A673 (cell line): ENCODE results near the gene GPR152. TPM values are rescaled to one million over a fixed set of nuclear protein-coding genes. Genes with fewer than 3 reads are reported as not detected.
A peak's percentile ranks its signal among the peaks of the same experiment; 100 is the strongest.

Experiments
- BruUV-seq: library from RNA; stranded (reverse); fragments of 400-500 nt; replicated peaks from 2 replicates; lab custom pipeline; 2021; lab: Mats Ljungman, UMichigan
- CTCF ChIA-PET: fragments of 300-600 bp; sonication (Branson Sonifier 250); formaldehyde crosslinking; loops from one replicate; lab custom pipeline; 2022; ENCODE audit warnings: antibody characterized with exemption; lab: Charles Lee
- POLR2A ChIA-PET: fragments of 300-600 bp; sonication (Branson Sonifier 250); formaldehyde crosslinking; loops from one replicate; lab custom pipeline; 2022; ENCODE audit warnings: antibody characterized with exemption; ENCODE audit not compliant: low non-redundant PET; lab: Charles Lee
- DNase-seq: peaks from one replicate; pipeline ENCODE4 v3.0.0-alpha.2; 2015; ENCODE audit warnings: low spot score
- H3K27ac ChIP-seq: fragments of 200-600 bp; sonication (generic); 2 replicates; pipeline ENCODE4 v1.5.1; 2016; ENCODE audit warnings: mixed run types, low read depth, mild to moderate bottlenecking, mixed read lengths, antibody characterized with exemption, low read length; ENCODE audit not compliant: poor library complexity, severe bottlenecking
- H3K27me3 ChIP-seq: fragments of 200-600 bp; sonication (generic); replicated peaks from 2 replicates; pipeline ENCODE4 v1.6.1; 2017; ENCODE audit warnings: mixed run types, low read depth, mild to moderate bottlenecking, mixed read lengths, antibody characterized with exemption, low read length; ENCODE audit not compliant: insufficient read depth, poor library complexity
- H3K36me3 ChIP-seq: fragments of 200-600 bp; sonication (generic); 2 replicates; pipeline ENCODE4 v1.6.1; 2016; ENCODE audit warnings: mixed run types, mild to moderate bottlenecking, mixed read lengths, antibody characterized with exemption, low read length; ENCODE audit not compliant: insufficient read depth, poor library complexity, severe bottlenecking
- H3K4me1 ChIP-seq: fragments of 200-600 bp; sonication (generic); 2 replicates; pipeline ENCODE4 v1.6.1; 2017; ENCODE audit warnings: mixed run types, mild to moderate bottlenecking, mixed read lengths, antibody characterized with exemption, low read length; ENCODE audit not compliant: insufficient read depth, poor library complexity, severe bottlenecking
- H3K4me3 ChIP-seq: fragments of 200-600 bp; sonication (generic); 2 replicates; pipeline ENCODE4 v1.5.1; 2016; ENCODE audit warnings: low read depth, mixed run types, mild to moderate bottlenecking, mixed read lengths, low read length; ENCODE audit not compliant: poor library complexity, severe bottlenecking
- H3K9me3 ChIP-seq: fragments of 200-600 bp; sonication (generic); 2 replicates; pipeline ENCODE4 v1.6.1; 2016; ENCODE audit warnings: mixed run types, low read depth, mild to moderate bottlenecking, mixed read lengths, antibody characterized with exemption, low read length; ENCODE audit not compliant: poor library complexity, severe bottlenecking
- EZH2 ChIP-seq: fragments of 200-600 bp; sonication (generic); IDR thresholded peaks from 2 replicates; pipeline ENCODE4 v1.6.1; 2017; ENCODE audit warnings: borderline replicate concordance, low read depth, mild to moderate bottlenecking, mixed read lengths, antibody characterized with exemption, low read length; ENCODE audit not compliant: poor library complexity, severe bottlenecking
- intact Hi-C: fragments of 100-400 bp; cut with micrococcal nuclease; formaldehyde crosslinking; loops from one replicate; pipeline ENCODE4 v1.10.0; 2022; ENCODE audit not compliant: unreplicated experiment
- total RNA-seq: library from RNA; stranded (reverse); gene quantifications from 2 replicates; pipeline ENCODE4 v1.2.3, GENCODE V29; 2021
- TF ChIP-seq, protein P1 (sequence below): fragments of 300-800, 200-600 bp; sonication (generic); conservative IDR thresholded peaks from 2 replicates; pipeline ENCODE4 v1.5.1; 2017; ENCODE audit warnings: low read depth, mild to moderate bottlenecking, antibody characterized with exemption, low read length, moderate library complexity, mixed read lengths

The GPR152 gene
- total RNA-seq, 1 experiment from 2014 or later, result not detected

DNA sequence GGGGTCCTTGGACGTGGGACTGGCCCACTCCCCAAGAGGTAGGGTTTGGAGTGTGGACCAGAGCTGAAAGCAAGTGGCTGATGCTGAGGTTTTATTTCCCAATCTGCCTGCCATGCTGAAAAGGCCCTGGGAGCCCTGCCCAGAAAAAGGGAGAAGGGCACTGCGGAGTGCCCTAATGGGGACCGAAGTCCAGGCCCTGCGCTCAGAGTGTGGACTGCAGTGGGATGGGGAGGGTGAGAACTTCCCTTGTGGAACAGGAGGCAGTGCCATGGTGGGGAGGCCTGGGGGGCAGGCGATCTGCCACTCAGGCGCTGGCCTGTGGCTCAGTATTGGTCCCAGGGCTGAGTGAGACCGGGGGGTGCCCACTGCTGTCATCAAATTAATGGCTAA is 4.3 kb downstream of the GPR152 start:
- POLR2A ChIA-PET, result no interaction called here

DNA sequence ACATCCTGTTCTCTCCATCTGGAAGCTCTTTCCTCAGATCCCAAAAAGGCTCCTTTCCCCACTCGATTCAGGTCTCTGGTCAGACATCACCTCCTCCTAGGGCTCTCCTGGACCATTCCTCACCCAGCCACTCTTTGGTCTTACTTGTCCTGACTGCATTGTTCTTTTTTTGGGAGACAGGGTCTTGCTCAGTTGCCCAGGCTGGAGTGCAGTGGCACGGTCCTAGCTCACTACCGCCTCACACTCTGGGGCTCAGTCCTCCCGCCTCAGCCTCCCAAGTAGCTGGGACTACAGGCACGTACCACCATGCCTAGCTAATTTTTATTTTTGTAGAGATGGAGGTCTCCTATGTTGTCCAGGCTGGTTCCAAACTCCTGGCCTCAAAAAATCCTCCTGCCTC is 7.0 kb downstream of the GPR152 start:
- H3K27ac ChIP-seq, result no peak overlapping the region
- peaks cover 5% of the 10 kb centered on the region for H3K4me1 ChIP-seq
- peaks cover 5% of the 10 kb centered on the region for H3K36me3 ChIP-seq
- no peaks in the 10 kb centered on the region for H3K27me3 ChIP-seq
- intact Hi-C loops, result no loop called here
- DNase-seq, result no peak
- CTCF ChIA-PET, result no interaction called here
- TF ChIP-seq EZH2, result no peak
- TF ChIP-seq, protein P1, sequence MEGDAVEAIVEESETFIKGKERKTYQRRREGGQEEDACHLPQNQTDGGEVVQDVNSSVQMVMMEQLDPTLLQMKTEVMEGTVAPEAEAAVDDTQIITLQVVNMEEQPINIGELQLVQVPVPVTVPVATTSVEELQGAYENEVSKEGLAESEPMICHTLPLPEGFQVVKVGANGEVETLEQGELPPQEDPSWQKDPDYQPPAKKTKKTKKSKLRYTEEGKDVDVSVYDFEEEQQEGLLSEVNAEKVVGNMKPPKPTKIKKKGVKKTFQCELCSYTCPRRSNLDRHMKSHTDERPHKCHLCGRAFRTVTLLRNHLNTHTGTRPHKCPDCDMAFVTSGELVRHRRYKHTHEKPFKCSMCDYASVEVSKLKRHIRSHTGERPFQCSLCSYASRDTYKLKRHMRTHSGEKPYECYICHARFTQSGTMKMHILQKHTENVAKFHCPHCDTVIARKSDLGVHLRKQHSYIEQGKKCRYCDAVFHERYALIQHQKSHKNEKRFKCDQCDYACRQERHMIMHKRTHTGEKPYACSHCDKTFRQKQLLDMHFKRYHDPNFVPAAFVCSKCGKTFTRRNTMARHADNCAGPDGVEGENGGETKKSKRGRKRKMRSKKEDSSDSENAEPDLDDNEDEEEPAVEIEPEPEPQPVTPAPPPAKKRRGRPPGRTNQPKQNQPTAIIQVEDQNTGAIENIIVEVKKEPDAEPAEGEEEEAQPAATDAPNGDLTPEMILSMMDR, result no peak
- no peak overlapping the region for H3K4me3 ChIP-seq
- BruUV-seq, result no TSS peak
- POLR2A ChIA-PET, result no interaction called here
- no peaks in the 10 kb centered on the region for H3K9me3 ChIP-seq

More for the DNA sequence above, 4.3 kb downstream of the GPR152 start:
- H3K36me3 ChIP-seq, result no peaks in the 10 kb centered on the region
- intact Hi-C loops, result no loop called here
- H3K27ac ChIP-seq, result no peak overlapping the region
- CTCF ChIA-PET, result no interaction called here
- H3K9me3 ChIP-seq, result no peaks in the 10 kb centered on the region
- TF ChIP-seq EZH2, result no peak
- TF ChIP-seq, protein P1, result no peak
- no peak overlapping the region for H3K4me3 ChIP-seq
- no peaks in the 10 kb centered on the region for H3K27me3 ChIP-seq
- peaks cover 5% of the 10 kb centered on the region for H3K4me1 ChIP-seq
- BruUV-seq, result no TSS peak
- DNase-seq, result no peak

DNA sequence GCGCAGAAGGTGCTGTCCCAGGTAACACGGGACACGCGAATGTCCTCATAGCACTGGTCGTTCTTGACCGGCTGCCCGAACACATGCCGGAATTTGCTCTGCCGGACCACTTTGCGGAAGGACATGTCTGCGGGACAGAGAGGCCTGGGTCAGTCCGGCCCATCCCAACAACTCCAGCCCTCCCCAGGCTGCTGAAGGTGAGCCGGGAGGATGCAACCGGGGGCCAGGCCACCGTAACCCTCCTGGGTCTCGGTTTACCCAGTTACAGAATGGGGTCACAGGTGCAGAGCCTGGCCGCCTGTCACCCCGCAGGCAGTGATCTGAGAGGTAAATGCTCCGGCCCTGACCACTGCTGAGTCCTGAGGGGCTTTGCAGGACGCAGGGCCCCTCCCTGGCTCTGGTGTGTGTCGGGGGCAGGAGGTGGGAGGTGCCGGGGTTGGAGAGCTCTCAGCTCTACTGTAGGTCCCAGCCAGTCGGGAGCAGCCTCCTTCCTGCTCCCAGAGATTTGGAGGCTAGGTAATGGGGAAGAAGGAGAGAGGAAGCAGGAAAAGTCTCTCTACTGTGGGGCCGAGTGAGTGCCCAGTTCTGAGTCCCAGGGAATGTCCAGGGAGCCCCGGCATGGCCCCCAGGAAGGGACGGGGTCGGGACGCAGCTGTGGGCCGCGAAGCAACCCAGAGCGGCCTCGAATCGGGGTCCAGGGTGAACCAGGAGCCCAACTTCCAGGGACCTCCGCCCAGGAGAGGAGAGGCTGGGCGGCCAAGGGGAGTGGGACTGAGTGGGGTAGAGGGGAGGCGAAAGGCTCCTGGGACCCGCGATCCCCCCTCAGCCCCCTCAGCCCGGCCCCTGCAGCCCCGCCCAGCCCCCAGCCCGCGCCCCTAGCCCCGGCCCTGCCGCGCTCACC is 9.8 kb downstream of the GPR152 start:
- Histone ChIP-seq H3K4me3 (peak overlapping the region; percentile 80), H3K4me1 (peaks cover 5% of the 10 kb centered on the region), H3K27me3 (no peaks in the 10 kb centered on the region), H3K9me3 (no peaks in the 10 kb centered on the region), H3K27ac (peak overlapping the region; percentile 86), H3K36me3 (peaks cover 13% of the 10 kb centered on the region)
- TF ChIP-seq EZH2, result no peak
- TF ChIP-seq, protein P1, result no peak
- ChIA-PET POLR2A (no interaction called here), CTCF (interaction anchor here (0.6 kb wide), 3 partner anchors 41 to 390 kb away, joined by 3 read pairs; partner anchors contain the start of gene PPP1CA)
- intact Hi-C loops, result no loop called here
- DNase-seq, result peak; percentile 33
- BruUV-seq, result no TSS peak
